ENCODE data around the gene ENKD1. TPM values are rescaled to one million over a fixed set of nuclear protein-coding genes. Genes with fewer than 3 reads are reported as not detected.

The ENKD1 gene
- total and polyA plus RNA-seq, 2 of the 13 experiments (the other 11 are each of a cell fraction or from before 2014, with no cell fraction given), result 10.8 to 20.8 TPM

- TF ChIP-seq HNRNPUL1 (IDR thresholded peaks at IDR 0.05; ENCODE audit: low read depth, low read length), result no peak
- no peak for TF ChIP-seq SMC3 (IDR thresholded peaks at IDR 0.05; ENCODE audit: low read length)
- TF ChIP-seq TRIM24 (CRISPR knock-in tag; IDR thresholded peaks at IDR 0.05), result no peak
- no peak for TF ChIP-seq ZSCAN20 (CRISPR knock-in tag; IDR thresholded peaks at IDR 0.05; ENCODE audit: borderline replicate concordance)
- no peak for TF ChIP-seq PHF8 (CRISPR knock-in tag; IDR thresholded peaks at IDR 0.05)
- TF ChIP-seq IRF9 (CRISPR knock-in tag; IDR thresholded peaks at IDR 0.05; ENCODE audit: borderline replicate concordance), result no peak
- peak; percentile 68 for TF ChIP-seq NFYB (CRISPR knock-in tag; IDR thresholded peaks at IDR 0.05)
- peak; percentile 78 for TF ChIP-seq ATF2 (CRISPR knock-in tag; IDR thresholded peaks at IDR 0.05)
- TF ChIP-seq ISX (CRISPR knock-in tag; conservative IDR thresholded peaks at IDR 0.05), result no peak
- no peak for TF ChIP-seq HNRNPH1 (optimal IDR thresholded peaks at IDR 0.05; ENCODE audit: low read depth, low read length)
- no peak for TF ChIP-seq ARNTL (CRISPR knock-in tag; IDR thresholded peaks at IDR 0.05)
- no peak for TF ChIP-seq ZBTB14 (CRISPR knock-in tag; IDR thresholded peaks at IDR 0.05)
- TF ChIP-seq HNRNPK (IDR thresholded peaks at IDR 0.05; ENCODE audit: low read depth, low read length, poor library complexity, severe bottlenecking), result no peak
- no peak; the same call in 1 of the 2 replicates for TF ChIP-seq POLR2G (IDR thresholded peaks at IDR 0.05; ENCODE audit: low read depth, low read length)
- TF ChIP-seq ZNF792 (CRISPR knock-in tag; IDR thresholded peaks at IDR 0.05), result no peak
- TF ChIP-seq ZBTB25 (CRISPR knock-in tag; IDR thresholded peaks at IDR 0.05), result peak; percentile 14; the same call in 1 of the 2 replicates
- no peak for TF ChIP-seq ZNF569 (CRISPR knock-in tag; IDR thresholded peaks at IDR 0.05; ENCODE audit: borderline replicate concordance)
- TF ChIP-seq ZNF557 (CRISPR knock-in tag; IDR thresholded peaks at IDR 0.05), result no peak
- TF ChIP-seq MYC (CRISPR knock-in tag; IDR thresholded peaks at IDR 0.05; ENCODE audit: borderline replicate concordance), result no peak
- no peak for TF ChIP-seq SSRP1 (CRISPR knock-in tag; IDR thresholded peaks at IDR 0.05)
- TF ChIP-seq MTA3 (CRISPR knock-in tag; IDR thresholded peaks at IDR 0.05), result no peak
- TF ChIP-seq IKZF5 (CRISPR knock-in tag; IDR thresholded peaks at IDR 0.05), result no peak
- TF ChIP-seq ZNF180 (CRISPR knock-in tag; IDR thresholded peaks at IDR 0.05; ENCODE audit: borderline replicate concordance, low read depth), result no peak
- no peak for TF ChIP-seq ASH2L (IDR thresholded peaks at IDR 0.05; ENCODE audit: insufficient read length, low read depth, low read length)
- no peak for TF ChIP-seq ZNF503 (CRISPR knock-in tag; IDR thresholded peaks at IDR 0.05)
Observed at GRCh38 chr16:67660564-67661028, 6.0 kb downstream of the ENKD1 start, which contains the start of gene PARD6A (continued).

Data from HepG2 (cell line).